MCF 10A (cell line): ENCODE results near the gene GABRA6. TPM values are rescaled to one million over a fixed set of nuclear protein-coding genes. Genes with fewer than 3 reads are reported as not detected.

Experiments
- BruUV-seq: library from RNA; stranded (reverse); fragments of 400-500 nt; replicated peaks from 2 replicates; lab custom pipeline; 2021; lab: Mats Ljungman, UMichigan
- CTCF ChIA-PET: fragments of 300-600 bp; sonication (Branson Sonifier 250); formaldehyde crosslinking; extraction: SDS; loops from one replicate; lab custom pipeline; 2021; ENCODE audit warnings: antibody characterized with exemption, inconsistent platforms; lab: Yijun Ruan, JAX
- POLR2A ChIA-PET: fragments of 300-600, 350-650 bp; sonication (Branson Sonifier 250); formaldehyde crosslinking; extraction: SDS; loops from one replicate; lab custom pipeline; 2020; ENCODE audit warnings: antibody characterized with exemption, inconsistent platforms; lab: Yijun Ruan, JAX
- DNase-seq: peaks from one replicate; pipeline ENCODE4 v3.0.0-alpha.2; 2018; ENCODE audit not compliant: unreplicated experiment
- H3K27ac Mint-ChIP-seq: one replicate; pipeline ENCODE4 v1.8.0; 2022; ENCODE audit warnings: mild to moderate bottlenecking, low read depth, mixed read lengths; ENCODE audit not compliant: unreplicated experiment
- H3K27me3 Mint-ChIP-seq: one replicate; pipeline ENCODE4 v1.8.0; 2022; ENCODE audit warnings: mixed read lengths; ENCODE audit not compliant: insufficient read depth, unreplicated experiment
- H3K36me3 Mint-ChIP-seq: one replicate; pipeline ENCODE4 v1.8.0; 2022; ENCODE audit warnings: mild to moderate bottlenecking, moderate library complexity, mixed read lengths; ENCODE audit not compliant: insufficient read depth, unreplicated experiment
- H3K4me1 Mint-ChIP-seq: one replicate; pipeline ENCODE4 v1.8.0; 2022; ENCODE audit warnings: mixed read lengths; ENCODE audit not compliant: insufficient read depth, unreplicated experiment
- H3K4me3 Mint-ChIP-seq: one replicate; pipeline ENCODE4 v1.8.0; 2022; ENCODE audit warnings: mild to moderate bottlenecking, moderate library complexity, mixed read lengths; ENCODE audit not compliant: unreplicated experiment
- H3K9me3 Mint-ChIP-seq: one replicate; pipeline ENCODE4 v1.8.0; 2022; ENCODE audit warnings: mixed read lengths; ENCODE audit not compliant: unreplicated experiment
- intact Hi-C: fragments of 100-400 bp; cut with micrococcal nuclease; formaldehyde crosslinking; loops from 2 replicates; pipeline ENCODE4 v1.14.1; 2022
- total RNA-seq: library from RNA; stranded (reverse); gene quantifications from 2 replicates; pipeline ENCODE4 v1.2.3, GENCODE V29; 2022
- TF ChIP-seq, protein P1 (sequence below): fragments of 200-600 bp; IDR thresholded peaks from one replicate; pipeline ENCODE4 v1.8.0; 2022; ENCODE audit warnings: antibody characterized with exemption, mild to moderate bottlenecking; ENCODE audit not compliant: unreplicated experiment

Gene GABRA6
- total RNA-seq, 1 experiment from 2014 or later: not detected

DNA sequence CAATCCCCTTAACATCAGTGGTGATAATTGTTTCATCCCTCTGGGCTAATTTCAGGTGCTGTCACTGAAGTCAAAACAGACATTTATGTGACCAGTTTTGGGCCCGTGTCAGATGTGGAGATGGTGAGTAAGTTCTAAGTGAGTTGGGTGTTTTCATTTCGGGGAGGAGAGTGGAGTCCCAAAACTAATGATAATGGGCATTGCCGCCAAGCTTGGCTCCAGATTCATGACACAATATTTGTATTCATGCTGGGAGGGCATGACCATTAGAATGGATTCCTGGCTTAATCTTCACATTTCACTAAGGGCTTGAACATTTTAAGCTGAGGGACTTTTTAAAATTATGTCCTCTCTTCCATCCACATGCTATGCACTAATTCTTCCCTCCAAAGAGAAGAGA lies 1.4 kb downstream of the GABRA6 start:
- Mint-ChIP-seq H3K9me3 (no peaks in the 10 kb centered on the region), H3K4me3 (no peak overlapping the region), H3K27me3 (peaks cover 70% of the 10 kb centered on the region), H3K27ac (no peak overlapping the region), H3K4me1 (no peaks in the 10 kb centered on the region), H3K36me3 (no peaks in the 10 kb centered on the region)
- TF ChIP-seq, protein P1, sequence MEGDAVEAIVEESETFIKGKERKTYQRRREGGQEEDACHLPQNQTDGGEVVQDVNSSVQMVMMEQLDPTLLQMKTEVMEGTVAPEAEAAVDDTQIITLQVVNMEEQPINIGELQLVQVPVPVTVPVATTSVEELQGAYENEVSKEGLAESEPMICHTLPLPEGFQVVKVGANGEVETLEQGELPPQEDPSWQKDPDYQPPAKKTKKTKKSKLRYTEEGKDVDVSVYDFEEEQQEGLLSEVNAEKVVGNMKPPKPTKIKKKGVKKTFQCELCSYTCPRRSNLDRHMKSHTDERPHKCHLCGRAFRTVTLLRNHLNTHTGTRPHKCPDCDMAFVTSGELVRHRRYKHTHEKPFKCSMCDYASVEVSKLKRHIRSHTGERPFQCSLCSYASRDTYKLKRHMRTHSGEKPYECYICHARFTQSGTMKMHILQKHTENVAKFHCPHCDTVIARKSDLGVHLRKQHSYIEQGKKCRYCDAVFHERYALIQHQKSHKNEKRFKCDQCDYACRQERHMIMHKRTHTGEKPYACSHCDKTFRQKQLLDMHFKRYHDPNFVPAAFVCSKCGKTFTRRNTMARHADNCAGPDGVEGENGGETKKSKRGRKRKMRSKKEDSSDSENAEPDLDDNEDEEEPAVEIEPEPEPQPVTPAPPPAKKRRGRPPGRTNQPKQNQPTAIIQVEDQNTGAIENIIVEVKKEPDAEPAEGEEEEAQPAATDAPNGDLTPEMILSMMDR: no peak
- ChIA-PET POLR2A (no interaction called here), CTCF (no interaction called here)
- no TSS peak for BruUV-seq
- intact Hi-C loops: no loop called here
- DNase-seq: no peak

DNA sequence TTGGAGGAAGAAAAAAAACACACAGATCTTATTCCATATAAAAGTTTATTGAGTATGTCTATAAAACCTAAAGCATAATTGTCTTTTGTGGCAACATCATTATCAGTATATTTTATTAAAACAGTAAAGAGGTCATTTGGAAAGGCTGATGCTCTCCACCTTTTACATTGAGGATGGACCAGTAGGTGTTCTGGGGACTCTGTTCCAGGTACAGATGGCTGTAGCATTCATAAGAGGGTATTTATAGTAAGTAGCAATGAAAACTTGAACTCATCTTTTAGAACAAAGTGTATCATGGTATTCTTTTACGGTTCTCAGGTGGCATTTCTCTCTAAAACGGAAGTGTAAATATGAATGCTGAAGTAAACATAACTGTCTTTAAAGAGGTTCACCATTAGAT lies 1.8 kb downstream of the GABRA6 start:
- DNase-seq: no peak
- ChIA-PET CTCF (no interaction called here), POLR2A (no interaction called here)
- H3K27ac Mint-ChIP-seq: no peak overlapping the region
- H3K27me3 Mint-ChIP-seq: peaks cover 75% of the 10 kb centered on the region
- H3K36me3 Mint-ChIP-seq: no peaks in the 10 kb centered on the region
- H3K4me1 Mint-ChIP-seq: no peaks in the 10 kb centered on the region
- no TSS peak for BruUV-seq
- H3K9me3 Mint-ChIP-seq: no peaks in the 10 kb centered on the region
- TF ChIP-seq, protein P1: no peak
- intact Hi-C loops: no loop called here
- no peak overlapping the region for H3K4me3 Mint-ChIP-seq

DNA sequence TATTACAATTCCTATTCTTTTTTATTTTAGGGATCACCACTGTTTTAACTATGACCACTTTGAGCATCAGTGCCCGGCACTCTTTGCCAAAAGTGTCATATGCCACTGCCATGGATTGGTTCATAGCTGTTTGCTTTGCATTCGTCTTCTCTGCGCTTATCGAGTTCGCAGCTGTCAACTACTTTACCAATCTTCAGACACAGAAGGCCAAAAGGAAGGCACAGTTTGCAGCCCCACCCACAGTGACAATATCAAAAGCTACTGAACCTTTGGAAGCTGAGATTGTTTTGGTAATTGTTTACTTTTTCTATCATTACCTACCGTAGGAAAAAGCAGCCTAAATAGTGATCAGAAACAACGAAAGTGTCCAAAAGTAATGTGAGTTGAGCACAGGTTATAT lies 6.4 kb downstream of the GABRA6 start:
- no peak overlapping the region for H3K4me3 Mint-ChIP-seq
- no TSS peak for BruUV-seq
- DNase-seq: no peak
- no peaks in the 10 kb centered on the region for H3K4me1 Mint-ChIP-seq
- peaks cover 79% of the 10 kb centered on the region for H3K27me3 Mint-ChIP-seq
- POLR2A ChIA-PET: no interaction called here
- TF ChIP-seq, protein P1: no peak
- no peaks in the 10 kb centered on the region for H3K9me3 Mint-ChIP-seq
- intact Hi-C loops: no loop called here
- CTCF ChIA-PET: interaction anchor here (0.6 to 1.1 kb wide), 4 partner anchors 17 to 1796 kb away, joined by 3 read pairs; no protein-coding TSS in a partner anchor
- H3K36me3 Mint-ChIP-seq: no peaks in the 10 kb centered on the region
- no peak overlapping the region for H3K27ac Mint-ChIP-seq

DNA sequence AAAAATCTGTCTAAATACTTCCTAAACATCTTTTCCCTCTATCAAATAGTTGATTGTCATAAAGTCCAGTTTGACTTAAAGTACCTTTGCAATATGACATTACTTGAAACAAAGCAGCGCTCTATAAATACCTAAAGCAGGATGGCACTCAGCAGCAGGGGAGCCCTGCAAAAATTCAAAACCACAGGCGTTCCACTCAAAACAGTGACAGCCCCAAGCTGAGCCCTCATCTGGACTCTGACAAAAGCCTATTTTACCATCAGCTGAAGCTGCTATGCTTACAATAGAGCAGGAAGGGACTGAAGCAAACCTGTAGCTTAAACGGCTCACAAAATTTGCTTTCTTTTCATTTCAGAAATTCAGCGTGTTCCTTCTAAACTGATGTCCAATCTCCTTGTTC lies 11.5 kb downstream of the GABRA6 start:
- ChIA-PET CTCF (interaction anchor here (0.5 to 0.9 kb wide), 3 partner anchors 17 to 1352 kb away, joined by 3 to 4 read pairs (median 4); no protein-coding TSS in a partner anchor), POLR2A (interaction anchor here (1.0 kb wide), 1 partner anchor 20 kb away, joined by 3 read pairs; no protein-coding TSS in a partner anchor)
- Mint-ChIP-seq H3K4me1 (no peaks in the 10 kb centered on the region), H3K27me3 (peaks cover 71% of the 10 kb centered on the region), H3K4me3 (no peak overlapping the region), H3K27ac (no peak overlapping the region), H3K9me3 (no peaks in the 10 kb centered on the region), H3K36me3 (no peaks in the 10 kb centered on the region)
- no TSS peak for BruUV-seq
- TF ChIP-seq, protein P1: no peak
- DNase-seq: no peak
- intact Hi-C loops: no loop called here
